CD4-positive, alpha-beta T cell treated with Interleukin-17A for 1 hour (primary cell): Measurements from ENCODE around the gene PEBP1.
"Not testable (repeated sequence)": the region's sequence is repeated elsewhere in the genome, so short reads cannot be mapped to it uniquely, and the experiment has no call there.

Source experiments
- DNase-seq: peaks from one replicate; pipeline ENCODE4 v3.0.0-alpha.2; 2020

Gene PEBP1

DNA sequence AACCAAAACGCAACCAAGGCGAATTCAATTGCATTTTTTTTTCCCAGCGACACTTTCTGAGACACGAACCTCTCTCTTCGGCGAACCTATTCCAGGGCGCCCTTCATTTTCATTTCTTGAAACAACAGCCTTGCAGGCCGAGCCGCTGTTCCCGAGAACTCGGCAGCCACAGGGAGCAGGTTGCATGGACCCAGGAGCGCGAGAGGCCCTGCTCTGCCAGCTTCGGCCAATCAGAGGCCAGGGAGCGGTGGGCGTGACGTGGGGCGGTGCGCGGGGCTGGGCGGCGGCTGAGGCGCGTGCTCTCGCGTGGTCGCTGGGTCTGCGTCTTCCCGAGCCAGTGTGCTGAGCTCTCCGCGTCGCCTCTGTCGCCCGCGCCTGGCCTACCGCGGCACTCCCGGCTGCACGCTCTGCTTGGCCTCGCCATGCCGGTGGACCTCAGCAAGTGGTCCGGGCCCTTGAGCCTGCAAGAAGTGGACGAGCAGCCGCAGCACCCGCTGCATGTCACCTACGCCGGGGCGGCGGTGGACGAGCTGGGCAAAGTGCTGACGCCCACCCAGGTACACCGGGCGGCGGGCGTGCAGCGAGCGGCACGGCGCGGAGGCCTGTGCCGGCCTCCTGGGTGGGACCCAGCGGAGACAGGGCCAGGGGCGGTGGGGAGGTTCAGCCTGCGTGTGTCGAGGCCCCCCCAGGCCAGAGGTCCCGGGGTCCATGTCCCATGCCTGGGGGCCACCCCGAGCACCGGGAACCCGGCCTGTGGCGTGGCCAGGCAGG lies at the start of gene PEBP1:
Gene PEBP1, plus strand, starts transcription at position 337 of the 771 bp plus-strand sequence. Its CDS starts 86 bp downstream, at position 423.
- DNase-seq = peak; percentile 91

DNA sequence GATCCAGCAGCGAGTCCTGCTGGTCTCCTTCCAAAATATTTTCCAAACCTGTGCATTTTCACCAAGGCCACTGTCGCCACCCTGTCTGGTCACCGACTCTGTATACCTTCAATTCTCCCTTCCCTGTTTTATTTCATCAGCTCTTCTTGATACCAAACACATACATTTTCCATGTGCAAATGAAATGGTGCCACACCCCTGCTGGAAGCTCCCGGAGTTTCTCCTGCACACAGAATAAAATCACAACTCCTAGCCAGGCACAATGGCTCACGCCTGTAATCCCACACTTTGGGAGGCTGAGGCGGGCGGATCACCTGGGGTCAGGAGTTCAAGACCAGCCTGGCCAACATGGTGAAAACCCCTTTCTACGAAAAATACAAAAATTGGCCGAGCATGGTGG lies 46.1 kb upstream of the PEBP1 start:
- DNase-seq = no peak

DNA sequence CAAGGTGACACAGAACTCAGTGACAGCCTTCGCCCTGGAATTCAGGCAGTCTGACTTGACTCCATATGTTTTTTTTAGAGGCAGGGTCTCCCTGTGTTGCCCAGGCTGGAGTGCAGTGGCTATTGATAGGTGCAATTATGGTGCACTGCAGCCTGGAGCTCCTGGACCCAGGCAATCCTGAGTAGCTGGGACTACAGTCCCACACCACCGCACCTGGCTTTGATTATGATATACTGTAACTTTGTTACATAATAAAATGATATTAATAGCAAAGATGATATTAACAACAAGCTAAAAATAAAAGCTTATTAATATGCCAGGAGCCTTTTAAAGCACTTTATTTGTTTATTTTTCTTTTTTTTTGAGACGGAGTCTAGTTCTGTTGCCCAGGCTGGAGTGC lies 41.9 kb upstream of the PEBP1 start:
- DNase-seq = no peak

DNA sequence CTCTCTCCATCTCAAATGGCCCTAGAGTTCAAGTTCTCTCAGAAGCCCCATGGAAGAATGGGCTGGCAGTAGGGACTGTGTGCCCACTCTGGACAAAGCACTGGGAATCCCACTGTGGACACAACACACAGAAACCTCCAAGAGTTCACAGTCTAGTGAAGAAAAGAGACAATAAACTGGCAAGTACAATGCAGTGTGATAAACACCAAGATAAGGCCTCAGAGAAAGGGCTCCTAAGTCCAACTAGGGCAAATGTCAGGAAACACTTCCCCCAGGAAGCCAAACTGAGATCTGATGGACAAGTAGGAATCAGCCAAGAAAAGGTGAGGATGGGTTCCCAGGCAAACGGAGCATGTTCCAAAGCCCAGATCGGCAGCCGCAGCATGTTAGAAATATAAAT lies 37.5 kb upstream of the PEBP1 start:
- no peak for DNase-seq

DNA sequence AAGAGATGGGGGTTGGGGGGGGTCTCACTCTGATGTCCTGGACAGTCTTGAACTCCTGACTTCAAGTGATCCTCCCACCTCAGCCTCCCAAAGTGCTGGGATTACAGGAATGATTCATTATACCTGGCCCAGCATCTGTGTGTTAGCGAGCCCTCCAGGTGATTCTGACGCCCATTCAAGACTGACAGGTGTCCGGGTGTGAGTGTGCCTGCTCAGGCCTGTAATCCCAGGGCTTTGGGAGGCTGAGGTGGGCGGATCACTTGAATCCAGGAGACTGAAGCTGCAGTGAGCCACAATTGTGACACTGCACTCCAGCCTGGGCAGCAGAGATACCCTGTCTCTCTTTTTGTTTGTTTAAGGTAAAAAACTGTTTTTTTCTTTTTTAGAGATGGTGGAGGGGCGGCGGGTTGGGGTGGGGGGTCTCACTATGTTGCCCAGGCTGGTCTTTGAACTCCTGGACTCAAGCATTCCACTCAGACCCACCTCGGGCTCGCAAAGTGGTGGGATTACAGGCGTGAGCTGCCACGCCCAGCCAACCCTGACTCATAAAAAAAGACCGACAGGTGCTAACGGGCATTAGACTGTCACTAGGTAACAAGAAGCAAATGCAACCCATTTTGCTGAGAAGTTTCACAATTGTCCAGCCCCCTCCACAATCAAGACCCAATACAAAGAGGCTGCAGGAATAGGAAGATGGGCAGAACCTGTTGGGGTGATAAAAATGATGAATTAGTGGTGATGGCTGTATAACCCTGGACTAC lies 36.8 kb upstream of the PEBP1 start:
- DNase-seq = no peak

DNA sequence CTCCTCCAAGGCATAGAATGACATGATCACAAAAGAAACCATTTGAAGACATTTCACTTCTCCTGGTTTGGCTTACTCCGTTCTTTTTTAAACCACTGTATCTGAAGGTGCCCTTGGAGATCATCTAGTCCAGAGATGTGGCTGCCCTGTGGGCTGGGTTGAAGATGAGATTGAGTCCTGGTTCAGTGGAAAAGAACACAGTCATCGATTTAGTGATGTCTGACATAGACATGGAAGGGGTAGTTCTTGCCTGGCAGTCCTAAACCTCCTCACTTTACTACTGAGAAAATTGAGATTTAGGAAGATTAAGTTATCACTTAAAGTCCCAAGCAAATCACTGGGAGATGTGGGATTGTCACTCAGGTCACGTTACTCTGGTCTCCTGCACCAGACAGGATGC lies 34.9 kb upstream of the PEBP1 start:
- DNase-seq = no peak

DNA sequence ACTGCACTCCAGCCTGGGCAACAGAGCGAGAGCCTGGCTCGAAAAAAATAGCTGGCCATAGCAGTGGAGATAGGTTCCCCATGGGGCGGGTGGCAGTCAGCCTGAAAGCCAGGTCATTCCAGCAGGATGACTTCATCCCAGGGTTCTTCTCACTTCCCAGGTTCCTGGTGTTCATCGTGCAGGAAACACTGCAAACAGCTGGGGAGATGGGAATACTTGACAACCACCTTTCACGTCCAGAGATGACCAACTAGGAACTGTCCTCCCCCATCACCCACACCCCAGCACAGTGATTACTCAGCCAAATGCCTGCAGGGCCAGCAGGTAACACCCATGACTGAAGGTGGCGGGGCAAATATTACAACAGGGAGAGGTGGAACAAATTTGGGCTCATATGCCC lies 33.9 kb upstream of the PEBP1 start:
- DNase-seq = no peak

DNA sequence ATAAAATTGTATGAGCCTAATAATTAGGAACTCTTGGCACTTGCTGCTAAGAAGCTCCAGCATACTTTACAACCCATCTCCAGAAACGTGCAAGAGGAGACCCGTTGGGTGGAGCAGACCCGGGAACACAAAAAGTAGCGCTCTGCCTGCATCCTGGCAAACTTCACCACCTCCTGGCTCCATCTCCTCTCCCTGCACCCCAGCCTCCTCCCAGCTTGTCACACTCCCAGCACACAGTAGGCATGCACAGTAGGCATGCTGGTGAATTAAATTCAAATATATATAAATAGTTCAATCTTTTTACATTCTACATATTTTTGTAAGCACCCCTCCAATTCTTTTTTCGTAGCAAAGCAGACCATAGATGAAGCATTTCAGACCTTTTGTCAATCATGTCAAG lies 33.3 kb upstream of the PEBP1 start:
- DNase-seq = no peak

DNA sequence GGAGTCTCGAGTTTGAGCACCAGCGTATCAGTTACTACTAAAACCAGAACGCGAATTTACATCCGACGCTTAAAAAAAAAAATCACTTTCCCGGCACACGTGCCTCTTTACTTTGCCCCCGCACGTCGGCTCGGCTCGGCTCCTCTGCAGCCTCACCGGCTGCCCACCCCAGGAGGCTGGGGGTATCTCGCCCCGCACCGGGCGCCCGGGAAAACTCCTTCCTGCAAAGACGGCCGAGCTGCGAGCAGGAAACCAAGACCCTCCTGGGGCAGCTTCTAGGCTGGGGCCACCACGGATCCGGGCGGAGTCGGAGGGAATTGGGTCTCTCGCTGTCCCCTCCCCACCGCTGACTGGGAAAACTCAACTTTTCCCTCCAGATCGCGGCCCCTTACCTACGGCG lies 32.7 kb upstream of the PEBP1 start:
- DNase-seq = no peak

DNA sequence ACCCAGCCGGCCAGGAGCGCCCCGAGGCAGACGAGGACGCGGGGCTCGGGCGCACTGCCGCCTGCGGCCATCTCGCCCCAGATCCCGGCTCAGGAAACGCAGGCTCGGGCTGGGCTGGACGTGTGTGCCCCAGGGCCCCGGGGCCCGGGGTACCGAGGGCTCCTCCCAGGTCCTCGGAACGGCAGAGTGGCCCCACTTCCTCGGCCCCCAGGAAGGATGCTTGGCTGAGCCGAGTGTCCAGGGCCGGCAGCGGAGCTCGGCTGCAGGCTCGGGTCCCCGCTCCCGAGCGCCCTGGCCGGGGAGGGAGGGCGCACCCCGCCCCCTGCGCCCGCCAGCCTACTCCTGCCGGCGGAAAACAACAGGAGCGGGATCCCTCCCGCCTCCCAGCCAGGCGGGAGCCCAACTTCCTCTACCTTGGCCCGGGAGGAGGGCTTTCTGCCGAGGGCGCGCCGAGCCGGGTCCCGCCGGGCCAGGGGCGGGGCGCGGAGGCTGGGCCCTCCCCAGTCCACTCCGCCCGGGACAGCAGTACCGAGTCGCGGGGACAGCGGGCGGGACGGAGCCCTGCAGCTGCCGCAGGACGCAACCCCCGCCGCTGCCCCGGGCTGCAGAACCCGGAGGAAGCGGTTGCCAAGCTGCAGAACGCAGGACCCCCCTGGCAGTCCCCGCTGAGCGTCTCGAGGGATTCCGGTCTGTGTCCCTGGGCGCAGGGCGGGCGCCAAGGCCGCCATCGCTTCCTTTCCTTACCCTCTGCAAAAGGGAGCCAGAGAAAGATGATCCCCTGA lies 32.1 kb upstream of the PEBP1 start, which contains the start of gene VSIG10:
Gene VSIG10, minus strand, starts transcription at position 411 of the 782 bp plus-strand sequence. Its CDS starts 340 bp downstream, at position 71.
- peak; percentile 7 for DNase-seq

DNA sequence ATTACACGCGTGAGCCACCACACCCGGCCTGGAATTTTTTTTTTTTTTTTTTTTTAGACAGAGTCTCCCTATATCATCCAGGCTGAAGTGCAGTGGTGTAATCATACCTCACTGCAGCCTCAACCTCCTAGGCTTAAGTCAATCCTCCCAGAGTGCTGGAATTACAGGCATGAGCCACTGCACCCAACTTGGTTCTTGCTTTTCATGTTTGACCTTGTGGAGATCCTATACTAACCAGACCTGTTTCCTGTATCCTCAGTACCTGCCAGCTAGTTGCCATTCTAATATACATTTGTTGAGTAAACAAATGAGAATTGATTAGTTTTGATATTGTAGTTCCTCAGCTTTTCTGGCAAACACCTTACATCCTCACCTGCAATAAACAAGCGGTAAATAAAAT lies 28.9 kb upstream of the PEBP1 start:
- no peak for DNase-seq

DNA sequence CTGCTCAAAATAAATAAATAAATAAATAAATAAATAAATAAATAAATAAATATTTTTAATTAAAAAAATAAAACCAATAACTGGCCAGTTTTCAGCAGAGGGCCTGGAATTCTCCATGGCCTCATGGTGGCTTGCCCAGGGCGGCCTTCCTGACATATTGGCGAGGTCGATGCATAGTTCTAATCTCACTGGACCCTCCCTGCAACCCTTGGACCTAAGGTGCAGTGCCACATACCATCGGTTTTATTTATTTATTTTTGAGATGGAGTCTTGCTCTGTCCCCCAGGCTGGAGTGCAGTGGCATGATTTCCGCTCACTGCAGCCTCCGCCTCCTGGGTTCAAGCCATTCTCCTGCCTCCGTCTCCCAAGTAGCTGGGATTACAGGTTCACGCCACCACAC lies 28.2 kb upstream of the PEBP1 start:
- DNase-seq = no peak

DNA sequence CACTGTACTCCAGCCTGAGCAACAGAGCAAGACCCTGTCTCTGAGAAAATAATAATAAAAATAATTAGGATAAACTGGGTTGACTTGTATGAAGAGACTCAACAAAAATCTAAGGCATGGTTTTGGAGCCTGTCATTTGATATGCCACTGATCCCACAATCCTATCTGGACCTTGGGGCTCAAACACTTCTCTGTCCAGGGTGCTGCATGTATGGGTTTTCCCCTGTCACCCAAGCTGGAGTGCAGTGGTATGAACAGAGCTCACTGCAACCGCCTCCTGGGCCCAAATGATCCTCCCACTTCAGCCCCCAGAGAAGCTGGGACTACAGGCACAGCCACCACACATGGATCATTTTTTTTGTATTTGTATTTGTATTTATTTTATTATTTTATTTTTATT lies 26.8 kb upstream of the PEBP1 start:
- no peak for DNase-seq

DNA sequence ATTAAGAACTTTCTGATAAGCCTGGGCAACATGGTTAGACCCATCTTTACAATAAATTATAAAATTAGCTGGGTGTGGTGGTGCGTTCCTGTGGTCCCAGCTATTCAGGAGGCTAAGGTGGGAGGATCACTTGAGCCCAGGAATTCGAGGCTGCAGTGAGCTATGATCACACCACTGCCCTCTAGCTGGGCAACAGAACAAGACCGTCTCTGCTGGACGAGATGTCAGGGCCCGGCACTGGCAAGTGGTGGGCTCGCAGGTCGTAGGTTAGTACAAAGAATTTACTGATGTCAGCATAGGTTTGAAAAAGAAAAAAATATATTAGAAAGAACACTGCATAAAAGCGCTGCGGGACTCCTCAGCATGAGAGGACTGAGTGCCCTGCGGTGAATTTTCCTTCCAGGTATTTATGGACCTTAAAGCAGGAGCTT lies 16.5 kb upstream of the PEBP1 start:
- DNase-seq = no peak

DNA sequence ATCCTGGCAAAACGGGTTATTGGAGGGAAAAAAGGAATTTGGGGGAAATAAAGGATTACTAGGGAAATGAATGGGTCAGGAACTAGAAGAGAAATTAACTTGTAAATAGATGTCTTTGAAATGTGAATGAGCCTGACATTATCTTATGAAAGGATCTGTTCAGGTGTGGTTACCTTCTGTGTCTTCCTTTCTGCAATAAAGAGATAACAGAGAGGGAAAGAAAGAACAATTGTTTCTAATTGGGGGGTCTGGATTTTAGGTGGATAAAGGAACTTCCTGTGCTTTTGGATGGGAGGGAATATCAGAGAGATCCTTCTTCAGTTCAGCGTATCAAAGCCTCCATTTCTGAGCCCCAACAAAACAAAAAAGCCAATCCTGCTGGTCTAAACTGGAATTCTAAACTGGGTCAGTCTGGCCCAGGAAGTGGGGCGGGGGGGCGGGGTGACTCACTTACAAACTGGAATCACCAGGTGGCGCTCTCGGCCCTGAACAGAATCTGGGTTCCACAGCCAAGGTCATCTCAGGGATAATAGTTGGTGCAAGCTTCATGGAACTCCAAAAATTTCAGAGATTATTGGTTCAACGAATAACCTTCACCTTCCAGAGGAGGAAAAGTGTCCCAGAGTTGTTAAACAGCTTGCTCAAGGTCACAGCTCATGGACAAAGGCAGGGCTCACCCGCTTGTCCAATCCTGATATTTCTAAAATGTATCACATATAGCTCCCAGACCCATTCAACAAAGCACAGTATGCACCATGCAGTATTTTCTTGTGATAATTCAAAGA lies 15.2 kb upstream of the PEBP1 start:
- DNase-seq = peak; percentile 75

DNA sequence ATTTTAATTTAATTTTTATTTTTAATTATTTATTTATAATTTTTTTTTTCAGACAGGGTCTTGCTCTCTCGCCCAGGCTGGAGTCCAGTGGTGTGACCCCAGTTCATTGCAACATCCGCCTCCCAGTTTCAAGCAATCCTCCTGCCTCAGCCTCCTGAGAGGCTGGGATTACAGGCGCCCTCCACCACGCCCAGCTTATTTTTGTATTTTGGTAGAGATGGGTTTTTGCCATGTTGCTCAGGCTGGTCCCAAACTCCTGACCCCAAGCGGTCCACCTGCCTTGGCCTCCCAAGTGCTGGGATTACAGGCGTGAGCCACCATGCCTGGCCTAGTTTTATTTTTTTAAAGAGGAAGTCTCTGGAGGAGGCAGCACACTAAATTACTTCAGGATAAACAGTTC lies 13.7 kb upstream of the PEBP1 start:
- no peak for DNase-seq

DNA sequence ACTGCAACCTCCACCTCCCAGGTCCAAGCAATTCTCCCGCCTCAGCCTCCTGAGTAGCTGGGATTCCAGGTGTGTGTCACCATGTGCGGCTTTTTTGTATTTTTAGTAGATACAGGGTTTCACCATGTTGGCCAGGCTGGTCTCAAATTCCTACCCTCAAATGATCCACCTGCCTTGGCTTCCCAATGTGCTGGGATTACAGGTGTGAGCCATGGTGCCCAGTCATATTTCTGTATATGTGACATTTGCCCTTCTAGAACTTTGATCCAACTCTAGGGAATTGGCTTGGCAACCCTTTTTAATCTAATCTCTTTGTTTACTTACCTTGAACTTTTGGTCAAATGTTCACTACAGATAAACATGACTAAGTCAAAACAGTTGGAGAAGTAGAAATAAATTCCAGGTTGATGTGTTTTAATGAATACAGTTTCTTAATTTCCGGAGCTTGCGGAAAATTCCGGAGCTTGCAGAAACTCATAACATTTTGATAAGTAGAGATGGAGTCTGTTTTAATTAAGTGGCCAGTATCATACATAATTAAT lies 11.5 kb upstream of the PEBP1 start:
- no peak for DNase-seq

DNA sequence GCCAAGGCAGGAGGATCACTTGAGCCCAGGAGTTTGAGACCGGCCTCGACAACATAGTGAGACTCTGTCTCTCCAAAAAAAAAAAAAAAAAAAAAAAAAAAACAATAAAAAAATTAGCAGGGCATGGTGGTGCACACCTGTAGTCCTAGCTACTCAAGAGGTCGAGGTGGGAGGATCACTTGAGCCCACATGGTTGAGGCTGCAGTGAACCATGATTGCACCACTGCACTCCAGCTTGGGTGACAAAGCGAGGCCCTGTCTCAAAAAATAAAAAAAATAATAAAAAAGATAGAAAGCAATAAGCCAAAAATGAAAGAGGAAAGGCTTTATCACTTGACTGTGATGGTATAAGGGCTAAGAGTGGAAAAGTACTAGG lies 10.2 kb upstream of the PEBP1 start:
- no peak for DNase-seq

DNA sequence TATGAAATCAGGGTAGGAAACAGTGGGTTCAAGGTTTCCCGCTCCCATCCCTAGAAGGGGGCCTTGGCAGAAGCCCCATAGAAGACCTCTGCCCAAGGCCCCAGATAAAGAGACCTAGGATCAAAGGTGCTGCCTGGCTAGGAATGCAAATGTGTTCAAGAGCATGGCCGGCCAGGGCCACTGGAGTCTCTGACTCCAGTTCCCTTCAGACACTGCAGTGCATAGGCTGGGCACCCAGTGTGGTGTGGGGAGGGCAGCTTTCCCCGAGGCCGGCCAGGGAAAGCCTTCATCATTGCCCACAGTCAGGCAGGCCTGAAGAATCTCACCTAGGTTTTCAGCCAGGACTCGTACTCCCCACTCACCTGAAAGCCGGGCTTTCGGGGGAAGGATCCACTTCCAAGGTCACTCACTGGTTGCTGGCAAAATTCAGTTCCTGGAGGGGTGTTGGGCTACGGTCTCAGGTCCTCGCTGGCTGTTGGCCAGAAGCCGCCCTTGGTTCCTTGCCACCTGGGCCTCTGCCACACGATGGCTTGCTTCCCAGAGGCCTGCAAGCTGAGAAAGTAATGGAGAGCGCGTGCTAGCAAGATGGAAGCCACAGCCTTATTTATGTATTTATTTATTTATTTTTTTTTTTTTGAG lies 9.7 kb upstream of the PEBP1 start:
- no peak for DNase-seq

DNA sequence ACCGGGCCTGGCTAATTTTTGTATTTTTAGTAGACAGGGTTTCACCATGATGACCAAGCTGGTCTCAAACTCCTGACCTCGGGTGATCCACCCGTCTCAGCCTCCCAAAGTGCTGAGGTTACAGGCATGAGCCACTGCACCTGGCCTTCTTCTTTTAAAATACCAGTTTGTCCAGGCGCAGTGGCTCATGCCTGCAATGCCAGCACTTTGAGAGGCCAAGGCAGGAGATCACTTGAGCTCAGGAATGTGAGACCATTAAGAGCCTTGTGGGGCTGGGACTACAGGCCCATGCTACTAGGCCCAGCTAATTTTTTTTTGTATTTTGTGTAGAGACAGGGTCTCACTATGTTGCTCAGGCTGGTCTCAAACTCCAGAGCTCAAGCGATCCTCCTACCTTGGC lies 8.1 kb upstream of the PEBP1 start:
- DNase-seq = no peak

DNA sequence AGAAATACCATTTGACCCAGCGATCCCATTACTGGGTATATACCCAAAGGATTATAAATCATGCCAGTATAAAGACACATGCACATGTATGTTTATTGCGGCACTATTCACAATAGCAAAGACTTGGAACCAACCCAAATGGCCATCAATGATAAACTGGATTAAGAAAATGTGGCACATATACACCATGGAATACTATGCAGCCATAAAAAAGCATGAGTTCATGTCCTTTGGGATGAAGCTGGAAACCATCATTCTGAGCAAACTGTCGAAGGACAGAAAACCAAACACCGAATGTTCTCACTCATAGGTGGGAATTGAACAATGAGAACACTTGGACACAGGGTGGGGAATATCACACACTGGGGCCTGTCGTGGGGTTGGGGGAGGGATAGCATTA lies 6.5 kb upstream of the PEBP1 start:
- DNase-seq = not testable (repeated sequence)

DNA sequence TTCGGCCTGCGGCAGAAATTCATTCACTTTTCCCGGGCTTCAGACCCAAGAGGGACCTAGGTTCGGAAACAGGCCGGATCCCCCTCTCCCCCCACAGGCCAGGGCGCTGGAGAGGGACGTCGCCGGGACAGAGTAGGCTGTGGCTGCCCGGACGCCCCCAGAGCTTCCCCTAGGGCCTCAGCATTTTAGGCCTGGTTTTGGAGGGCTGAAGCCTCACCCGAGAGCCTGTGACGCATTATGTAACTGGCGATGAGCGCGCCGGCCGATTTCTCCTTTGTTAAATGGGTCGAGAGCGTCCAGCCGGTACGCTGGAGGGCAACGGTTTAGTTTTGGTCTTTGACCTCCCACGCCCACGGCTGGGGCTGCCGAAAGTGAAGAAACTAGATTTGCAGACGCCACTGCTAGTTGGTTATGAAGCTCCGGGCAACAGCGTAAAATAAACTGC lies 657 bp downstream of the PEBP1 start:
- DNase-seq = peak; percentile 35
